Large intestine (tissue), 3 donors: ENCODE measurements around the gene NUDT21. TPM values are rescaled to one million over a fixed set of nuclear protein-coding genes. Genes with fewer than 3 reads are reported as not detected.
"Not testable (repeated sequence)": the region's sequence is repeated elsewhere in the genome, so short reads cannot be mapped to it uniquely, and the experiment has no call there.

ENCODE experiments used
- DNase-seq, 2 donors: peaks; one replicate each; pipeline versions ENCODE4 v3.0.0 to v3.0.0-alpha.2; 2013
- H3K27ac ChIP-seq: one replicate; pipeline ENCODE4 v1.5.1; 2013; ENCODE audit warnings: low read length
- H3K27me3 ChIP-seq: 2 replicates; pipeline ENCODE4 v1.6.1; 2013; ENCODE audit warnings: low read length; ENCODE audit not compliant: control insufficient read depth, insufficient read depth
- H3K36me3 ChIP-seq: 2 replicates; pipeline ENCODE4 v1.6.1; 2013; ENCODE audit warnings: low read length; ENCODE audit not compliant: control insufficient read depth, insufficient read depth
- H3K4me1 ChIP-seq: one replicate; pipeline ENCODE4 v1.6.1; 2013; ENCODE audit warnings: low read length; ENCODE audit not compliant: control insufficient read depth, insufficient read depth
- H3K4me3 ChIP-seq: one replicate; pipeline ENCODE4 v1.5.1; 2013; ENCODE audit warnings: low read length
- H3K9me3 ChIP-seq: one replicate; pipeline ENCODE4 v1.6.1; 2013; ENCODE audit warnings: mild to moderate bottlenecking, low read depth, low read length, moderate library complexity; ENCODE audit not compliant: control insufficient read depth
- WGBS: methylation state at CpG from one replicate; pipeline ENCODE4 v1.1.5; 2013; ENCODE audit warnings: low lambda C conversion rate; ENCODE audit not compliant: insufficient coverage; 5-methylcytosine and 5-hydroxymethylcytosine counted together
- polyA plus RNA-seq: library from polyadenylated mRNA; unstranded; fragments of 120-200 nt; gene quantifications from one replicate; pipeline ENCODE4 v1.2.1, GENCODE V29; 2013

NUDT21 gene
- polyA plus RNA-seq, 1 donor: 112 TPM

DNA sequence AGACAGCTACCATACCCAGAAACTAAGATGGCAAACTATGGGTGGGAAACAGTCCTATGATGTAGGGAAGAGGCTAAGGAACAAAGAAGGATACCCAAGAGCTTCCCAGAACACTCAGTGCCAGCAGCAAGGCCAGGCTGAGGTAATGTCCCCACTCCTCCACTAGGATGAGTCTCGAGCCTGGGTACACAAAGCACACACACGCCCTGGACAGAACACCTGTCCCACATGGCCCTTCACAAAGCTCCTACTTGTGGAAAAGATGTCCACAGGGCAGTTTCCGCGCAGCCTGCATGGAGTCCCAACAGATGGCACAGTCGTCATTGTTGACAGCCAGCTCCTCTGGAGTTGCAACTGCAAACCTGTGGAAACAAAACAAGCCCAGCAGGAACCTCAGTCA lies 49.6 kb downstream of the NUDT21 start:
- Histone ChIP-seq H3K27ac (no peak overlapping the region), H3K4me3 (no peak overlapping the region), H3K27me3 (no peaks in the 10 kb centered on the region), H3K36me3 (peaks cover 45% of the 10 kb centered on the region), H3K4me1 (no peaks in the 10 kb centered on the region), H3K9me3 (no peaks in the 10 kb centered on the region)
- no CpG with 5 or more reads among the region's 5 CpGs for WGBS
- no peak for DNase-seq

DNA sequence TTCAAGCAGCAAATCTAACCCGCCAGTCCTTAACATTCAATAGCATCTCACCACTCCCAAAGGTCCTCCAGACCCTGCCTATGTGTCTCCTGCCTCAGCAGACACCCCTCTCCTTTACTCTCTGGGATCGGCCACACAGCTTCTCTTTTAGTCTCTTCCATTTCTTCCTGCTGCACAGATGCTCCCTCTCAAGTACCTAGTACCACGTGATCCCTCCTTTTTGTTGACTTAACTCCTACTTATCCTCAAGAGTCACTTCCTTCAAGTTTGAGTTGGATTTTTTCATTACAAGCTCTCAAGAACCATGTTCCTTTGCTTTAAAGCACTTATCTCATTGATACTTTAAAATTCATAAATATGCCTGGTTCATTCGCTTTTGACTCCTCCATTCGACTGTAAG lies 50.7 kb downstream of the NUDT21 start:
- H3K4me3 ChIP-seq: no peak overlapping the region
- peaks cover 45% of the 10 kb centered on the region for H3K36me3 ChIP-seq
- H3K27me3 ChIP-seq: no peaks in the 10 kb centered on the region
- no peaks in the 10 kb centered on the region for H3K4me1 ChIP-seq
- H3K9me3 ChIP-seq: no peaks in the 10 kb centered on the region
- no peak for DNase-seq
- H3K27ac ChIP-seq: no peak overlapping the region
- 33% methylated on average over 1 of the region's 5 CpGs for WGBS

DNA sequence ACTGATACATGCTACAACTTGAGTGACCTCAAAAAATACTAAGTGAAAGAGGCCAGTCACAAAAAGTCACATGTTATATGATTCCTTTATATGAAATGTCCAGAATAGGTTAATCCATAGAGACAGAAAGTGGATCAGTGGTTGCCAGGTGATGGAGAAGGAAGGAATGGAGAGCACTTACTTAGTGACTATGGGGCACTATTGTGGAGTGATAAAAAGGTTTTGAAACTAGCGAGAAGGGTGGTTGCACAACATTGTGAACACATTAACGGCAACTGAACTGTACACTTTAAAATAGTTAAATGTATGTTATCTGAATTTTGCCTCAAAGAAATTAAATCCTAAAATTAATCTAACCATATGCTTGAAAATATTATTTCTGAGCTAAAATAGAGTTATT lies 51.6 kb downstream of the NUDT21 start:
- Histone ChIP-seq H3K27me3 (no peaks in the 10 kb centered on the region), H3K9me3 (no peaks in the 10 kb centered on the region), H3K36me3 (peaks cover 39% of the 10 kb centered on the region), H3K4me1 (no peaks in the 10 kb centered on the region), H3K27ac (no peak overlapping the region), H3K4me3 (no peak overlapping the region)
- WGBS: no CpG with 5 or more reads among the region's 2 CpGs
- DNase-seq: no peak

DNA sequence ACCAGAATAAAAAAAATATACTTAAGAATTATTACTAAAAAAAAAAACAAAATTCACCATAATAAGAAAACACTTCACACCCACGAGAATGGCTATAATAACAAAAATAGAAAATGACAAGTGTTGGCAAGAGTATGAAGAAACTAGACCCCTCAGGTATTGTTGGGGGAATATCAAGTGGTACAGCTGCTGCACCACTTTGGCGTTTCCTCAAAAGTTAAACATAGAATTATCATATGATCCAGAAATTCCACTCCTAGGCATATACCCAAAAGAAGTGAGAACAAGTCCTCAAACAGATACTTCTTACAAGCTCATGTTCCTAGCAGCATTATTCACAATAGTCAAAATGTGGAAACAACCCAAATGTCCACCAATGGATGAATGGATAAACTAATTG lies 52.1 kb downstream of the NUDT21 start:
- WGBS: 60% methylated on average over 1 of the region's 2 CpGs
- H3K27me3 ChIP-seq: no peaks in the 10 kb centered on the region
- peaks cover 35% of the 10 kb centered on the region for H3K36me3 ChIP-seq
- no peak overlapping the region for H3K4me3 ChIP-seq
- no peak overlapping the region for H3K27ac ChIP-seq
- H3K4me1 ChIP-seq: no peaks in the 10 kb centered on the region
- no peaks in the 10 kb centered on the region for H3K9me3 ChIP-seq
- no peak for DNase-seq

DNA sequence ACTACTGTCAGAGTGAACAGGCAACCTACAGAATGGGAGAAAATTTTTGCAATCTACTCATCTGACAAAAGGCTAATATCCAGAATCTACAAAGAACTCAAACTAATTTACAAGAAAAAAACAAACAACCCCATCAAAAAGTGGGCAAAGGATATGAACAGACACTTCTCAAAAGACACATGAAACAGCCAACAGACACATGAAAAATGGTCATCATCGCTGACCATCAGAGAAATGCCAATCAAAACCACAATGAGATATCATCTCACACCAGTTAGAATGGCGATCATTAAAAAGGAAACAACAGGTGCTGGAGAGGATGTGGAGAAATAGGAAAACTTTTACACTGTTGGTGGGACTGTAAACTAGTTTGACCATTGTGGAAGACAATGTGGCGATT lies 54.4 kb downstream of the NUDT21 start:
- not testable (repeated sequence) for H3K9me3 ChIP-seq, DNase-seq, H3K27me3 ChIP-seq, H3K4me1 ChIP-seq, H3K4me3 ChIP-seq, H3K27ac ChIP-seq
- peaks cover 18% of the 10 kb centered on the region for H3K36me3 ChIP-seq
- 100% methylated on average over 1 of the region's 3 CpGs for WGBS

DNA sequence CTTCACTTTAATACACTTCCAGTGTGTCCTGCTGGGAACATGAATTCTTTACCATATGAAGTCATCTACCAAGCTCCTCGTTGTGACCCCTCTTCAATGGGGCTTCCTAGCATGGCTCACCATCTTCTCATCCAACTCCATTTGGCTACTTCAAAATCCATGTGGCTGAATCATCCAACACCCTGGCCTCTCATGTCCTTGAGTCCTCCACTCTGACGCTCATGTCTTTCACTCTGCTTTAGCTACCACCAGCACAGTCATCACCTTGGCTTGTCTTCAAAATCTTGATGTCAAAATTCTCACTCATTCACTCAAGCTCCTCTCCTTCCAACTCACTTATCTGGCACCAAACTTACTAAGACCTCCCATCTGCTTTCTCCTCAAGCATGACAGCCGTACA lies 61.6 kb downstream of the NUDT21 start:
- Histone ChIP-seq H3K27me3 (no peaks in the 10 kb centered on the region), H3K4me3 (no peak overlapping the region), H3K36me3 (peaks cover 51% of the 10 kb centered on the region), H3K4me1 (no peaks in the 10 kb centered on the region), H3K27ac (no peak overlapping the region), H3K9me3 (peaks cover 3% of the 10 kb centered on the region)
- no CpG with 5 or more reads among the region's 3 CpGs for WGBS
- DNase-seq: no peak

DNA sequence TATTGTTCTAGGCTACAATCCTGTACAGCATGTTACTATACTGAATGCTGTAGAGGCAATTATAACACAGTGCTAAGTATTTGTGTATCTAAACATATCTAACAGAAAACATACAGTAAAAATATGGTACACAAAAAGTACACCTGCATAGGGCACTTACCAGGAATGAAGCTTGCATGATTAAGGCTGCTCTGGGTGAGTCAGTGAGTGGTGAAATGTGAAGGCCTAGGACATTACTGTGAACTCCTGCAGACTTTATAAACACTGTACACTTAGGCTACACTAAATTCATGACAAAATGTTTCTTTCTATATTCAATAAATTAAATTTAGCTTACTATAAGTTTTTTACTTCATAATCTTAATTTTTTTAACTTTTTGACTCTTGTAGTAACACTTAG lies 62.9 kb downstream of the NUDT21 start:
- Histone ChIP-seq H3K27me3 (no peaks in the 10 kb centered on the region), H3K9me3 (peaks cover 3% of the 10 kb centered on the region), H3K4me3 (no peak overlapping the region), H3K4me1 (no peaks in the 10 kb centered on the region), H3K36me3 (peaks cover 65% of the 10 kb centered on the region), H3K27ac (no peak overlapping the region)
- DNase-seq: no peak

DNA sequence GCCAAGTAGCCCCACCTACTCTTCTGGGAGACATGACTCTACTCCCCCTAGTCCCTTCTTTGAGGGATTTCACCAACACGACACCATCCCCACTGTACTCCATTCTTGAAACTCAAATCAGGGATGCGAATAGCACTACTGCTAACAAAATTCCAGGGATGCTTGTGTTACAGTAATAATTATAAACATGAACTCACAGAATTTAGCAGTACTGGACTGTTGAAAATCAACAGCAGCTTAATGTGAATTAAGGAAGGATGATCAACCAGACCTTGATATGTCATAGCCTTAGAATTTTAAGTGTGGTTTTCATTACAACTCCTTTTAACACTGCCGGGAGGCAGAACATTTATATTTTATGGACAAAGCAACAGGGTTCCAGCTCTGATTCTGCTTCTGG lies 63.7 kb downstream of the NUDT21 start:
- WGBS: no CpG with 5 or more reads among the region's 3 CpGs
- Histone ChIP-seq H3K4me3 (no peak overlapping the region), H3K9me3 (peaks cover 3% of the 10 kb centered on the region), H3K27me3 (no peaks in the 10 kb centered on the region), H3K36me3 (peaks cover 72% of the 10 kb centered on the region), H3K4me1 (no peaks in the 10 kb centered on the region), H3K27ac (no peak overlapping the region)
- DNase-seq: no peak

DNA sequence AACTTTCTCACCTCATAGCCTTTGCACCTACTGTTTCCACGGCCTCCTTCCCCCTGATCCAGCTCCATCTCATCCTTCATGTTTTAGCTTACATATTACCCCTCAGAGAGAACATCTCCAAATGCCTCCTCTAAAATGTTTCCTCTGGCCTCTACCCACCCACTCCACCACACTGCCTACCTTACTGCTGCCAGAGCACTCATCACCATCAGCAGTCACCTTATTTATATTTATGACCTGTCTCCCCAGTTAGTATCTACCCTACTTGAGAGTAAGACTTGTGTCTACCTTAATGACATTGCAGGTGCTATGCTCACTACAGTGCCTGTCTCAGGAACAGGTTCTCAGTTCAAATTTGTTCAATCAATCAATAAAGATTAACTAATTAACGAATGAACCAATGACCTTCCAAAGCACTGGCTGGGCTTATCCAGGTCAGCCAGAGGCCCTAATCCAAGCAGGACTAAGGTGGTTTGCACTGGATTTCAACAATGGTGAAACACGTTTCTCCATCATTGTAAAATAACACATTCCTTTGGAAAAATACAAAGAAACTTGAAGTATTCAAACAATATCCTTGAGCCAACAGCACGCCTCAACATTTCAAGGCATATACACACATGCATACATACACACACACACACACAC lies 66.9 kb downstream of the NUDT21 start:
- Histone ChIP-seq H3K27me3 (no peaks in the 10 kb centered on the region), H3K9me3 (no peaks in the 10 kb centered on the region), H3K4me3 (no peak overlapping the region), H3K4me1 (no peaks in the 10 kb centered on the region), H3K36me3 (peaks cover 73% of the 10 kb centered on the region), H3K27ac (no peak overlapping the region)
- WGBS: 100% methylated on average over 1 of the region's 4 CpGs
- no peak for DNase-seq

DNA sequence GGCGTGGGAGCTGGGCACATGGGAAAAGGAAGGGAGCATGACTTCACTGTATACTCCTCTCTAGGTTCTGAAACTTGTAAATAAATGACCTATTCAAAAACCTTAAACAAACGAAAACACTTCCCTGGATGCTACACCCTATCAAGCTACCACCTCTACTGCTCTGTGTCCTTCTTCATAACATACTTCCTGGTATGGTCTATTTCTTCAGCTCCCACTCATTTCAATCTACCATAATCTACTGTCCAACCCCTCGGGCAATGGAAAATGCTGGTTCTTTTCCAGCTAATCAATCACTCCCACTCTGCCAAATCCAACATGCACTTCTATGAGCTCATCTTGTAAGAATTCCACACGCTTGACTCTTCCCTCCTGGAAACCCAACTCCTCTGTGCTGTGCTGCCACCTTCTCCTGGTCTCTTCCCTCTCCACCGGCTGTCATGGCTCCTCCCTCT lies 68.2 kb downstream of the NUDT21 start:
- Histone ChIP-seq H3K4me3 (no peak overlapping the region), H3K36me3 (peaks cover 72% of the 10 kb centered on the region), H3K9me3 (no peaks in the 10 kb centered on the region), H3K27ac (no peak overlapping the region), H3K27me3 (no peaks in the 10 kb centered on the region), H3K4me1 (no peaks in the 10 kb centered on the region)
- no peak for DNase-seq
- 90% methylated on average over 2 of the region's 5 CpGs for WGBS

DNA sequence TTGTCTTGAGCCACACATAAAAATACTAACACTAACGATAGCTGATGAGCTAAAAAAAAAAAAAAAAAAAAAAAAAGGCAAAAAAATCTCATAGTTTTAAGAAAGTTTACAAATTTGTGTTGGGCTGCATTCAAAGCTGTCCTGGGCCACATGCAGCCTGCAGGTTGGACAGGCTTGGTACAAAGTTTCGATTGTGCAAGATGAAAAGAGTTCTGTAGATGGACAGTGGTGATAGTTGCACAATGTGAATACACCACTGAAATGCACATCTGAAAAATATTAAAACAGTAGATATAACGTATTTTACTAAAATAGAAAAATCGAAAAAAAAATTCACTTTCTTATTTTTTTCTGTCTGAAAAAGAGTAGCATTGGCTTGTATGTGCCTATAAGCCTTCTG lies 68.7 kb downstream of the NUDT21 start:
- Histone ChIP-seq H3K9me3 (no peaks in the 10 kb centered on the region), H3K4me3 (no peak overlapping the region), H3K27me3 (no peaks in the 10 kb centered on the region), H3K36me3 (peaks cover 69% of the 10 kb centered on the region), H3K4me1 (no peaks in the 10 kb centered on the region), H3K27ac (no peak overlapping the region)
- 100% methylated on average over 2 of the region's 4 CpGs for WGBS
- no peak for DNase-seq
